ENCODE results near the gene EXTL1.

- TF ChIP-seq CTCF (IDR thresholded peaks at IDR 0.05) (no peak), POLR2AphosphoS5 (IDR thresholded peaks at IDR 0.05) (no peak), POLR2A (IDR thresholded peaks at IDR 0.05; ENCODE audit: low read depth) (no peak)
Measured at GRCh38 chr1:26060832-26061574, 39.4 kb downstream of the EXTL1 start.

All from esophagus muscularis mucosa (tissue), 3 donors.